Suprapubic skin (tissue), 4 donors: ENCODE data around the gene STARD10. TPM values are rescaled to one million over a fixed set of nuclear protein-coding genes. Genes with fewer than 3 reads are reported as not detected.

ENCODE experiments used
- DNase-seq, 2 donors: peaks; one replicate each; pipeline ENCODE4 v3.0.0-alpha.2; 2019; ENCODE audit warnings: low spot score in 2 of 2
- H3K27ac ChIP-seq: fragments of 200-600 bp; sonication (generic); one replicate; pipeline ENCODE4 v1.5.1; 2019
- H3K27me3 ChIP-seq: fragments of 200-600 bp; sonication (generic); one replicate; pipeline ENCODE4 v1.5.1; 2019
- H3K36me3 ChIP-seq: fragments of 200-600 bp; sonication (generic); one replicate; pipeline ENCODE4 v1.5.1; 2019
- H3K4me1 ChIP-seq: fragments of 200-600 bp; sonication (generic); one replicate; pipeline ENCODE4 v1.5.1; 2019
- H3K4me3 ChIP-seq: fragments of 200-600 bp; sonication (generic); one replicate; pipeline ENCODE4 v1.5.1; 2019; ENCODE audit warnings: mild to moderate bottlenecking
- H3K9me3 ChIP-seq: fragments of 200-600 bp; sonication (generic); one replicate; pipeline ENCODE4 v1.5.1; 2019
- CTCF ChIP-seq, 2 donors: fragments of 200-600 bp in 1 of 2; fragments of 450-650 bp in 1 of 2; sonication (generic) in 1 of 2; IDR thresholded peaks; one replicate each; pipeline ENCODE4 v1.5.1; 2016 to 2019; ENCODE audit warnings: antibody characterized with exemption in 2 of 2, mild to moderate bottlenecking in 1 of 2, moderate library complexity in 1 of 2
- EP300 ChIP-seq: sonication (generic); formaldehyde crosslinking; IDR thresholded peaks from one replicate; pipeline ENCODE4 v1.6.1; 2017; ENCODE audit warnings: antibody characterized with exemption
- POLR2A ChIP-seq, 2 donors: fragments of 450-650 bp; IDR thresholded peaks; one replicate each; pipeline ENCODE4 v1.6.1; 2017; ENCODE audit warnings: antibody characterized with exemption in 2 of 2, mild to moderate bottlenecking in 2 of 2, moderate library complexity in 2 of 2
- POLR2AphosphoS5 ChIP-seq, 3 donors: sonication (generic); formaldehyde crosslinking; IDR thresholded peaks; one replicate each; pipeline ENCODE4 v1.6.1; 2017; ENCODE audit warnings: antibody characterized with exemption in 3 of 3
- WGBS: methylation state at CpG from one replicate; pipeline ENCODE4 v1.1.5; 2018; 5-methylcytosine and 5-hydroxymethylcytosine counted together
- total RNA-seq, 4 donors: library from RNA; depleted of rRNA; stranded (reverse); fragments of >200 nt; gene quantifications; one replicate each; pipeline ENCODE4 v1.1.0, GENCODE V29; 2016

Gene STARD10
- total RNA-seq, 4 donors from 2014 or later: 76.3 to 83.0 (median 79.4) TPM

GRCh38 chr11:72776117-72776843 is 17.6 kb downstream of the STARD10 start:
- Histone ChIP-seq H3K27ac (no peak overlapping the region), H3K4me1 (peaks cover 64% of the 10 kb centered on the region), H3K9me3 (no peaks in the 10 kb centered on the region), H3K27me3 (no peaks in the 10 kb centered on the region), H3K4me3 (no peak overlapping the region), H3K36me3 (peaks cover 8% of the 10 kb centered on the region)
- DNase-seq: no peak
- TF ChIP-seq POLR2A (IDR thresholded peaks at IDR 0.05): no peak
- no peak for TF ChIP-seq POLR2AphosphoS5 (IDR thresholded peaks at IDR 0.05)
- WGBS: 91% methylated on average over 8 of the region's 9 CpGs

DNA sequence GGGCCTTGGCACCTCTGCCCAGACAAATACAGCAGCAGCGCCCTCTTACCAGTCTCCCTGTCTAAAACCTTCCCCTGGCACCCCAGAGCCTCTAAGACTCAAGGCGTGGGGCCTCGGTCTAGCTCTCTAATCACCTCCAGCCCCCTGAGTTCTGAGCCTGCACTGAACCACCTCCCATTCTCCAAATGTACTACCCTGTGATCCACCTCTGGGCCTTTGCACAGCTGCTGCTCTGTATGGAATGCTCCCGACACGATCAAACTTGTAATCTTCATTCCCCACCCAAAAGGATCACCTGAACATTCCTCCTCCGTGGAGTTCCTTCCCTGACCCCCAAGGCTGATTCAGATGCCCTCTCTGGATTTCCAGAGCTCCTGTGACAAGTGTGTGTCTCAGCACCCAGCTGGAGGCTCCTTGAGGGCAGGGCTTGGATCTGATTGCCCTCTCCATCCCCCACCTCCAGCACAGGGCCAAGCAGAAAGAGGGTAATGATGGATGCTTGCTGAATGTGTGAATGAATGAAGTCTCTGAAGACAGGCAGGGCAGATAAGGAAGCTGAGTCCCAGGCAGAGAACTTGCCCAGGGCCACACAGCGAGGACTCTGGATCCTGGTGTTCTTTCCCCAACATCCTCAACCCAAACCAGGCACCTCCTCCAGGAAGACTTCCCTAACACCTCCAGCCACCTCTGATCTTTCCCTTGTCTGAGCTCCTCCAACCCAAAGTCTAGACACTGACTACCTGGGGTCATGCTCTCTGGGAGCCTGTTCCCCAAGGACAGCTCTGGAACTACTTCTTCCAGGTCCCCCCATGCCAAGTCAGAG is 18.3 kb downstream of the STARD10 start:
- Histone ChIP-seq H3K27ac (no peak overlapping the region), H3K4me3 (no peak overlapping the region), H3K4me1 (peaks cover 56% of the 10 kb centered on the region), H3K27me3 (no peaks in the 10 kb centered on the region), H3K9me3 (no peaks in the 10 kb centered on the region), H3K36me3 (peaks cover 8% of the 10 kb centered on the region)
- 85% methylated on average over 7 of the region's 7 CpGs for WGBS
- DNase-seq: no peak
- no peak for TF ChIP-seq EP300
- no peak for TF ChIP-seq POLR2AphosphoS5 (IDR thresholded peaks at IDR 0.05)
- TF ChIP-seq POLR2A (IDR thresholded peaks at IDR 0.05): no peak
- no peak for TF ChIP-seq CTCF (IDR thresholded peaks at IDR 0.05)

- Histone ChIP-seq H3K4me3 (no peak overlapping the region), H3K4me1 (peaks cover 46% of the 10 kb centered on the region), H3K27ac (no peak overlapping the region)
Measured at GRCh38 chr11:72774499-72774898, 19.3 kb downstream of the STARD10 start.

GRCh38 chr11:72773696-72774095 is 20.2 kb downstream of the STARD10 start:
- no peak for DNase-seq
- no peaks in the 10 kb centered on the region for H3K9me3 ChIP-seq
- peaks cover 8% of the 10 kb centered on the region for H3K36me3 ChIP-seq
- H3K27ac ChIP-seq: no peak overlapping the region
- no peaks in the 10 kb centered on the region for H3K27me3 ChIP-seq
- TF ChIP-seq CTCF (IDR thresholded peaks at IDR 0.05): no peak
- TF ChIP-seq EP300: no peak
- TF ChIP-seq POLR2A (IDR thresholded peaks at IDR 0.05): no peak
- TF ChIP-seq POLR2AphosphoS5 (IDR thresholded peaks at IDR 0.05): no peak
- WGBS: 42% methylated on average over 6 of the region's 6 CpGs
- peaks cover 40% of the 10 kb centered on the region for H3K4me1 ChIP-seq
- no peak overlapping the region for H3K4me3 ChIP-seq

More at GRCh38 chr11:72774499-72774898, 19.3 kb downstream of the STARD10 start:
- H3K27me3 ChIP-seq: no peaks in the 10 kb centered on the region
- WGBS: 76% methylated on average over 5 of the region's 6 CpGs
- no peak for TF ChIP-seq POLR2A (IDR thresholded peaks at IDR 0.05)
- TF ChIP-seq CTCF (IDR thresholded peaks at IDR 0.05): no peak
- no peak for TF ChIP-seq EP300
- no peak for TF ChIP-seq POLR2AphosphoS5 (IDR thresholded peaks at IDR 0.05)
- H3K9me3 ChIP-seq: no peaks in the 10 kb centered on the region
- peaks cover 8% of the 10 kb centered on the region for H3K36me3 ChIP-seq
- no peak for DNase-seq

DNA sequence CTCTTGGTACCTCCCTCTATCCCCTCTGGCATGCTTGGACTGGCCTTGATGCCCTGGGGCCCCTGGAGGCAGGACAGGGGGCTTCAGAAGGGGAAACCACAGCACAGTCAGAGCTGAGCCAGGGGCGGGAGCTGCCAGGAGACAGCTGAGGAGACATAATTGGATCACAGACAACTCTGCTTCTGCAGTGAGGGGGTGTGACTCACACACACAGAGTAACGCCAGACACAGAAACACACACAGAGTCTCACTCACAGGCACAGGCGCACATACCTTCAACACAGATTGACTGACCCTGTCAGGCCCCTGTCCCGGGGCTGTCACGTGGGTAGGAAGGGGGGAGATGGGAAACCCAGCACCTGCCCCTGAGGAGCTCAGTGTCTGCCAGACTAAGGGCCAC is 20.6 kb downstream of the STARD10 start:
- no peak overlapping the region for H3K27ac ChIP-seq
- no peaks in the 10 kb centered on the region for H3K9me3 ChIP-seq
- TF ChIP-seq POLR2A (IDR thresholded peaks at IDR 0.05): no peak
- no peak for TF ChIP-seq POLR2AphosphoS5 (IDR thresholded peaks at IDR 0.05)
- TF ChIP-seq CTCF (IDR thresholded peaks at IDR 0.05): no peak
- no peak for TF ChIP-seq EP300
- H3K4me3 ChIP-seq: no peak overlapping the region
- 25% methylated on average over 5 of the region's 5 CpGs for WGBS
- H3K36me3 ChIP-seq: peaks cover 8% of the 10 kb centered on the region
- no peaks in the 10 kb centered on the region for H3K27me3 ChIP-seq
- no peak for DNase-seq
- H3K4me1 ChIP-seq: peaks cover 40% of the 10 kb centered on the region
